Lower leg skin (tissue), 3 donors: ENCODE data around the gene FEZ2.

Experiments used
- POLR2A ChIP-seq, 2 donors: fragments of 450-650 bp; IDR thresholded peaks; one replicate each; pipeline ENCODE4 v1.6.1; 2016 to 2017; ENCODE audit warnings: antibody characterized with exemption in 2 of 2, mild to moderate bottlenecking in 1 of 2, moderate library complexity in 1 of 2
- TF ChIP-seq, protein P1 (sequence below), 3 donors: fragments of 450-650 bp; IDR thresholded peaks; one replicate each; pipeline ENCODE4 v1.5.1; 2016; ENCODE audit warnings: antibody characterized with exemption in 3 of 3, mild to moderate bottlenecking in 3 of 3, moderate library complexity in 2 of 3

DNA sequence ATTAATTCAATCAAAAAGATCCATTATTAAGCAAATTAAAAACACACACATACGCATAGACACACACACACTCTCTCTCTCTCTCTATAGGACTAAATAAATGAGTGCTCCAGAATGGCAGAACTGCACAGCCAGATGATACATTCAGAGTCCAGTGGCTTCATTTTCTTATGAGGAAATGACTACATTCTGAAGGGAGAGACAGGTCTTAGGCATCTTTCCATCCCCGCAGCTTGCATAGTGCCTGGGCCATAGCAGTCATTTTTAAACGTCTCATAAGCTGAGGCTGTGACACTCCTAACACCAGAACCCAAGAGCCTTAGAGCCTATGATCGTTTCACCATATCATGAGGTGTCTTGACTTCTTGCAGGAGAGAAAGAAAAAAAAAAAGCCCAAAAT lies 31.1 kb downstream of the FEZ2 start:
- TF ChIP-seq, protein P1, sequence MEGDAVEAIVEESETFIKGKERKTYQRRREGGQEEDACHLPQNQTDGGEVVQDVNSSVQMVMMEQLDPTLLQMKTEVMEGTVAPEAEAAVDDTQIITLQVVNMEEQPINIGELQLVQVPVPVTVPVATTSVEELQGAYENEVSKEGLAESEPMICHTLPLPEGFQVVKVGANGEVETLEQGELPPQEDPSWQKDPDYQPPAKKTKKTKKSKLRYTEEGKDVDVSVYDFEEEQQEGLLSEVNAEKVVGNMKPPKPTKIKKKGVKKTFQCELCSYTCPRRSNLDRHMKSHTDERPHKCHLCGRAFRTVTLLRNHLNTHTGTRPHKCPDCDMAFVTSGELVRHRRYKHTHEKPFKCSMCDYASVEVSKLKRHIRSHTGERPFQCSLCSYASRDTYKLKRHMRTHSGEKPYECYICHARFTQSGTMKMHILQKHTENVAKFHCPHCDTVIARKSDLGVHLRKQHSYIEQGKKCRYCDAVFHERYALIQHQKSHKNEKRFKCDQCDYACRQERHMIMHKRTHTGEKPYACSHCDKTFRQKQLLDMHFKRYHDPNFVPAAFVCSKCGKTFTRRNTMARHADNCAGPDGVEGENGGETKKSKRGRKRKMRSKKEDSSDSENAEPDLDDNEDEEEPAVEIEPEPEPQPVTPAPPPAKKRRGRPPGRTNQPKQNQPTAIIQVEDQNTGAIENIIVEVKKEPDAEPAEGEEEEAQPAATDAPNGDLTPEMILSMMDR (IDR thresholded peaks at IDR 0.05): no peak
- TF ChIP-seq POLR2A (IDR thresholded peaks at IDR 0.05): no peak
